H9 (cell line): ENCODE data around the gene MAP1LC3C. TPM values are rescaled to one million over a fixed set of nuclear protein-coding genes. Genes with fewer than 3 reads are reported as not detected.

Experiments
- DNase-seq: peaks from one replicate; pipeline ENCODE4 v3.0.0-alpha.2; 2017
- H2AFZ ChIP-seq: one replicate; pipeline ENCODE4 v1.6.1; 2013; ENCODE audit warnings: mild to moderate bottlenecking, low read length, control low read depth, moderate library complexity
- H2AK5ac ChIP-seq: 2 replicates; pipeline ENCODE4 v1.6.1; 2013; ENCODE audit warnings: low read length, control low read depth, mixed read lengths; ENCODE audit not compliant: insufficient read length
- H2BK120ac ChIP-seq: one replicate; pipeline ENCODE4 v1.6.1; 2013; ENCODE audit warnings: low read depth, mild to moderate bottlenecking, low read length, control low read depth, inconsistent platforms; ENCODE audit not compliant: poor library complexity, severe bottlenecking
- H2BK12ac ChIP-seq: 2 replicates; pipeline ENCODE4 v1.6.1; 2013; ENCODE audit warnings: low read length, control low read depth, mixed read lengths, low read depth; ENCODE audit not compliant: insufficient read length
- H2BK15ac ChIP-seq: 2 replicates; pipeline ENCODE4 v1.6.1; 2013; ENCODE audit warnings: low read depth, low read length, control low read depth
- H2BK20ac ChIP-seq: one replicate; pipeline ENCODE4 v1.6.1; 2013; ENCODE audit warnings: low read depth, mild to moderate bottlenecking, low read length, control low read depth, inconsistent platforms; ENCODE audit not compliant: poor library complexity, severe bottlenecking
- H2BK5ac ChIP-seq: 2 replicates; pipeline ENCODE4 v1.6.1; 2013; ENCODE audit warnings: low read length, control low read depth, mixed read lengths; ENCODE audit not compliant: insufficient read length
- H3K14ac ChIP-seq: 2 replicates; pipeline ENCODE4 v1.6.1; 2013; ENCODE audit warnings: low read length, control low read depth; ENCODE audit not compliant: insufficient read depth
- H3K18ac ChIP-seq: 2 replicates; pipeline ENCODE4 v1.6.1; 2013; ENCODE audit warnings: low read depth, mild to moderate bottlenecking, mixed read lengths, low read length, control low read depth; ENCODE audit not compliant: insufficient read length
- H3K23ac ChIP-seq: 2 replicates; pipeline ENCODE4 v1.6.1; 2013; ENCODE audit warnings: low read length, control low read depth, mixed read lengths, low read depth; ENCODE audit not compliant: insufficient read length
- H3K23me2 ChIP-seq: 2 replicates; pipeline ENCODE4 v1.6.1; 2013; ENCODE audit warnings: low read depth, mild to moderate bottlenecking, mixed read lengths, low read length, control low read depth; ENCODE audit not compliant: insufficient read length, poor library complexity, severe bottlenecking
- H3K27ac ChIP-seq: 2 replicates; pipeline ENCODE4 v1.5.1; 2013; ENCODE audit warnings: low read length, control low read depth, mixed read lengths, low read depth; ENCODE audit not compliant: insufficient read length
- H3K27me3 ChIP-seq: 2 replicates; pipeline ENCODE4 v1.6.1; 2013; ENCODE audit warnings: low read length, control low read depth, inconsistent platforms; ENCODE audit not compliant: insufficient read depth
- H3K4ac ChIP-seq: 2 replicates; pipeline ENCODE4 v1.6.1; 2013; ENCODE audit warnings: low read depth, mild to moderate bottlenecking, control low read depth, inconsistent platforms, low read length, moderate library complexity
- H3K4me1 ChIP-seq: 2 replicates; pipeline ENCODE4 v1.6.1; 2013; ENCODE audit warnings: low read length, control low read depth, inconsistent platforms; ENCODE audit not compliant: insufficient read depth
- H3K4me2 ChIP-seq: 2 replicates; pipeline ENCODE4 v1.6.1; 2013; ENCODE audit warnings: low read length, control low read depth, mixed read lengths; ENCODE audit not compliant: insufficient read length, insufficient read depth
- H3K56ac ChIP-seq: 2 replicates; pipeline ENCODE4 v1.6.1; 2013; ENCODE audit warnings: low read depth, mild to moderate bottlenecking, mixed read lengths, low read length, control low read depth; ENCODE audit not compliant: insufficient read length
- H3K79me1 ChIP-seq: 2 replicates; pipeline ENCODE4 v1.6.1; 2013; ENCODE audit warnings: low read depth, mild to moderate bottlenecking, moderate library complexity, low read length, control low read depth, inconsistent platforms; ENCODE audit not compliant: insufficient read depth, poor library complexity, severe bottlenecking
- H3K79me2 ChIP-seq: 2 replicates; pipeline ENCODE4 v1.6.1; 2013; ENCODE audit warnings: low read length, control low read depth, inconsistent platforms; ENCODE audit not compliant: insufficient read depth
- H3K9ac ChIP-seq: 2 replicates; pipeline ENCODE4 v1.6.1; 2013; ENCODE audit warnings: low read length, control low read depth, mixed read lengths; ENCODE audit not compliant: insufficient read length; ENCODE audit errors: extremely low read depth
- H3K9me3 ChIP-seq: one replicate; pipeline ENCODE4 v1.6.1; 2013; ENCODE audit warnings: low read depth, low read length, inconsistent platforms; ENCODE audit not compliant: control insufficient read depth
- H3T11ph ChIP-seq: one replicate; pipeline ENCODE4 v1.6.1; 2013; ENCODE audit warnings: mild to moderate bottlenecking, low read length, control low read depth, inconsistent platforms
- H4K20me1 ChIP-seq: one replicate; pipeline ENCODE4 v1.6.1; 2013; ENCODE audit not compliant: control insufficient read depth, insufficient read length, insufficient read depth
- H4K5ac ChIP-seq: 2 replicates; pipeline ENCODE4 v1.6.1; 2013; ENCODE audit warnings: low read depth, mild to moderate bottlenecking, mixed read lengths, low read length, control low read depth; ENCODE audit not compliant: insufficient read length
- H4K8ac ChIP-seq: replicated peaks from 2 replicates; pipeline ENCODE4 v1.6.1; 2013; ENCODE audit warnings: low read length, control low read depth, mixed read lengths, low read depth; ENCODE audit not compliant: insufficient read length
- H4K91ac ChIP-seq: 2 replicates; pipeline ENCODE4 v1.6.1; 2013; ENCODE audit warnings: low read depth, mild to moderate bottlenecking, moderate library complexity, mixed read lengths, low read length, control low read depth; ENCODE audit not compliant: insufficient read length
- H3K27ac Mint-ChIP-seq, 3 experiments: 2 replicates in 2 of 3; 3 replicates in 1 of 3; pipeline ENCODE4 v1.8.0; 2020 to 2021; ENCODE audit warnings: mixed read lengths in 3 of 3, mild to moderate bottlenecking in 1 of 3, moderate library complexity in 1 of 3
- H3K27me3 Mint-ChIP-seq: 2 replicates; pipeline ENCODE4 v1.8.0; 2021; ENCODE audit warnings: low read depth, mild to moderate bottlenecking, moderate library complexity, mixed read lengths
- H3K36me3 Mint-ChIP-seq, 3 experiments: 2 replicates in 2 of 3; 3 replicates in 1 of 3; pipeline ENCODE4 v1.8.0; 2020 to 2021; ENCODE audit warnings: low read depth in 3 of 3, mixed read lengths in 3 of 3; ENCODE audit not compliant: insufficient read depth in 1 of 3
- H3K4me1 Mint-ChIP-seq, 2 experiments: 2 replicates each; pipeline ENCODE4 v1.8.0; 2020; ENCODE audit warnings: mixed read lengths in 2 of 2
- H3K4me3 Mint-ChIP-seq, 2 experiments: 2 replicates in 1 of 2; 3 replicates in 1 of 2; pipeline ENCODE4 v1.8.0; 2020 to 2021; ENCODE audit warnings: mild to moderate bottlenecking in 2 of 2, mixed read lengths in 2 of 2, moderate library complexity in 1 of 2
- H3K9me3 Mint-ChIP-seq, 2 experiments: 2 replicates in 1 of 2; 3 replicates in 1 of 2; pipeline ENCODE4 v1.8.0; 2020; ENCODE audit warnings: mild to moderate bottlenecking in 2 of 2, mixed read lengths in 2 of 2, moderate library complexity in 1 of 2
- CTCF ChIP-seq: fragments of 200-600 bp; sonication (generic); conservative IDR thresholded peaks from 3 replicates; pipeline ENCODE4 v1.8.0; 2021; ENCODE audit warnings: antibody characterized with exemption, mild to moderate bottlenecking
- WGBS: extraction: QIAGEN DNeasy Blood & Tissue Kit; methylation state at CpG from one replicate; pipeline ENCODE4 v1.1.7; 2013; ENCODE audit warnings: missing lambda C conversion rate, low lambda C conversion rate, mixed read lengths; ENCODE audit not compliant: insufficient read length; ENCODE audit errors: extremely low coverage; 5-methylcytosine and 5-hydroxymethylcytosine counted together
- total RNA-seq: library from RNA; stranded (reverse); gene quantifications from 2 replicates; pipeline ENCODE4 v1.2.1, GENCODE V29; 2021

MAP1LC3C gene
- total RNA-seq, 1 experiment from 2014 or later = 3.6 TPM

- Histone ChIP-seq H3K79me1 (no peaks in the 10 kb centered on the region), H3K4me1 (no peaks in the 10 kb centered on the region), H3T11ph (no peak overlapping the region), H2BK5ac (no peak overlapping the region), H3K14ac (no peak overlapping the region), H2BK20ac (no peak overlapping the region), H4K8ac (no peak overlapping the region), H3K56ac (no peak overlapping the region), H3K9ac (no peak overlapping the region), H2BK12ac (no peak overlapping the region), H3K4ac (no peak overlapping the region), H3K79me2 (no peaks in the 10 kb centered on the region), H3K23ac (no peak overlapping the region), H3K27me3 (no peaks in the 10 kb centered on the region), H4K5ac (no peak overlapping the region), H2BK120ac (no peak overlapping the region), H3K27ac (no peak overlapping the region), H4K20me1 (no peaks in the 10 kb centered on the region), H2BK15ac (no peak overlapping the region), H2AK5ac (no peak overlapping the region), H4K91ac (no peak overlapping the region), H2AFZ (no peak overlapping the region), H3K23me2 (no peaks in the 10 kb centered on the region), H3K18ac (no peak overlapping the region), H3K4me2 (no peak overlapping the region), H3K9me3 (no peaks in the 10 kb centered on the region)
- peaks cover 0 to 8% (median 0%) of the 10 kb centered on the region in 3 experiments; a peak in 2 of 7 replicates for H3K36me3 Mint-ChIP-seq
- no peak for DNase-seq
- peaks cover 3 to 6% of the 10 kb centered on the region in 2 experiments; a peak in 3 of 5 replicates for H3K9me3 Mint-ChIP-seq
- H3K4me1 Mint-ChIP-seq = peaks cover 2 to 9% of the 10 kb centered on the region in 2 experiments
- H3K27me3 Mint-ChIP-seq = no peaks in the 10 kb centered on the region
- H3K4me3 Mint-ChIP-seq = no peak overlapping the region
- no CpG with 5 or more reads among the region's 6 CpGs for WGBS
- no peak overlapping the region for H3K27ac Mint-ChIP-seq
- TF ChIP-seq CTCF = no peak
Measured at GRCh38 chr1:242019018-242019417, 20.1 kb upstream of the MAP1LC3C start.
